Stimulated activated CD8-positive, alpha-beta memory T cell treated with anti-CD3 and anti-CD28 coated beads, Interleukin-12 subunit alpha, Interleukin-12 subunit beta, amount 100 ng/mL, for 24 hours (primary cell): ENCODE results near the gene SLX4IP.

Experiments
- DNase-seq: peaks from one replicate; pipeline ENCODE4 v3.0.0-alpha.2; 2020; ENCODE audit errors: extremely low read depth

SLX4IP gene

DNA sequence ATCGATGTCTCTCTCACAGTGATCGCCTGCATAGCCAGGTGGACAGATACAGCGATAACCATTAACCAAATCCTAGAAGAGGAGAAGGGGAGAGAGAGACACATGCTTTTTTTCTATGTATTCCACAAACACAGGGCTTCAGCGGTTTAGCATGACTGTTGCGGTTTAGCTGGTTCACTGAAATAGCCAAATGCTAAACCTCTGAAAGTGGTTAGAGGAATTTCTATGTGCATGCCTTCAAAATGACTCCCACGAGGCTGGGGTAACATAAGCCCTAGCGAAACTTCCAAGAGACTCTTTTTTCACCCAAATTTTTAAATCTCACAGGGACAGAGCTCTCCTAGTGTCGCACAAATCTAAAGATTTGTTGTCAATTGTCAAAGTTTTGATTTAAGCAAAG is 213.5 kb downstream of the SLX4IP start:
- no peak for DNase-seq

- DNase-seq, result no peak
These were observed 214.1 kb downstream of the SLX4IP start for GRCh38 chr20:10649080-10649796.

DNA sequence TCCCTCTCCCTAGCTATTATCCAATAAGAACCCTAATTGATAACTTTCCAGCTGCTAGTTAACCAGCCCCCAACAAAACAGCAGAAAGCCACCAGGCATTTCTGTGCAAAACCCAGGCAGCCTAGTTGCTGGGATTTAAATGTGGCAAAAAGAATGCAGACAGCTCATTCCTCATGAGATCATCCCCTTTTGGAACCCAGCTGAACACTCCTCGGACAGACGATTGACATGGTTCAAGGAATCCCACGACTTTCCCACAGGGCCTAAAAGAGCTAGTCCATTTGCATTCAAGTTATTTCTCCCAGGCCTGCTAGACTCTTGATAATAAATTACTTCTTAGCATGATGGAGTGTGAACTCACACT is 214.7 kb downstream of the SLX4IP start:
- no peak for DNase-seq

- no peak for DNase-seq
These were observed 216.3 kb downstream of the SLX4IP start for GRCh38 chr20:10651227-10651990.

GRCh38 chr20:10652185-10652584 is 217.1 kb downstream of the SLX4IP start:
- no peak for DNase-seq

- DNase-seq, result no peak
These were observed 217.7 kb downstream of the SLX4IP start for GRCh38 chr20:10652660-10653261.

GRCh38 chr20:10653599-10654249 is 218.6 kb downstream of the SLX4IP start:
- no peak for DNase-seq

GRCh38 chr20:10654250-10654610 is 219.1 kb downstream of the SLX4IP start:
- no peak for DNase-seq

DNA sequence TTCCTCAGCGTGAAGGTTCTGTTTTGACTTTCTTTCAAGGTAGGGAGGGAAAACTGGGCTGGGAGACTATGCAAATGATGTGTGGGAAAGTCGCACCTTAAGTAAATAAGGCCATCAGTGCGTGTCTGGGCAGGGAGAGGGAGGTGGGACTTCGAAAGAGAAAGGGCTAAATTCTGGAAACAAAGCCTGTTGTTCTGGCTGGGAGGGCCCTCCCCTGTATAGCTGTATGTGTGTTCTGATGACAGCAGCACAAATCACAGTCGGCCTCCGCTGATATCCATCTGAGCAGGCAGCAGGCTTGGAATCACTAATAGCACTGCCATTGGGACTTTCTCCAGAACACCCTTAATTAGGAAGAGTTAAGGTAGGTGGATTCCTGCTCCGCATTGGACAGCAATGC is 219.5 kb downstream of the SLX4IP start:
- no peak for DNase-seq

DNA sequence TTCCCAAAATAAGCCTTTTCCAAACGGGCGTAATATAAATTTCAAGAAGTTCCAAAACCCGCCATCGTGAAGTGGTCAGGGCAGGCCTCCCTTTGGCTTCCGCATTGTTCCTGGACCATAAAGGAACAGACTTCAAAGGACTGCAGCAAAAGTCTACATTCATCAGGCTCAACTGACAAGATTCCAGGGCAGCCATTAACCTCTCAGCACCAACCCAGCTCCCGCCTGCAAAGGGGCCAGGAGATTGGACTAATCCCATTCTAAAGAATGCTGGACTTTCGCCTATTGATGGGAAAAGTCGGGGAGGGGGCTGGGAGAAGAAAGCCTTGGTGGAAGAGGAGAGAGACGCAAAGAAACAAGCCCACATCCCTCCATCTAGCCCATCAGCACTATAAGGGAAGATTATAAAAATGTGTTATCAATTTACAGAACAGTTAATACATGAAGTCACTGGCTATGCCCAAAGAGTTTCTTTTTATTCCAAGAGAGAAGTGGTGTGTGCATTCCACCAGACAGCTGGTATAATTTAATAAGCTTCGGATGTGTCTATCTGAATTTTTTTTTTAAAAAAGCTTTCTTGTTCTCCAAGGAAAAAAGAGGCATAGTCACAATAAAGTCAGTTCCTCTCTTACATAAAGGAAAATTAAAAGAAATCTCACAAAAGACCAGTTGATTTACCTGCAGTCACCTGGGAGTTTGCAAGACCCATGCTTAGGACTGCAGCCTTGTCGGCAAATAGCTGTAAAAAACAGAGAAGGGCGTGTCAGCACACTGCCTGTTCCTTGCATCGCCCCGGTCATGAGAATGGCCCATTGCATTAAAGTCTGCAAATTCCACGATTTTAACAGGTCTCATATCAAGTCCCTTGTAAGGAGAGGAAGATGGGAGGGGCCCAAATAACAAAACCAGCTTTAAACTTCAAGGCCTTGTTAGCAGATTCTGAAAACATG is 220.9 kb downstream of the SLX4IP start:
- no peak for DNase-seq

GRCh38 chr20:10657453-10657852 is 222.3 kb downstream of the SLX4IP start:
- no peak for DNase-seq

DNA sequence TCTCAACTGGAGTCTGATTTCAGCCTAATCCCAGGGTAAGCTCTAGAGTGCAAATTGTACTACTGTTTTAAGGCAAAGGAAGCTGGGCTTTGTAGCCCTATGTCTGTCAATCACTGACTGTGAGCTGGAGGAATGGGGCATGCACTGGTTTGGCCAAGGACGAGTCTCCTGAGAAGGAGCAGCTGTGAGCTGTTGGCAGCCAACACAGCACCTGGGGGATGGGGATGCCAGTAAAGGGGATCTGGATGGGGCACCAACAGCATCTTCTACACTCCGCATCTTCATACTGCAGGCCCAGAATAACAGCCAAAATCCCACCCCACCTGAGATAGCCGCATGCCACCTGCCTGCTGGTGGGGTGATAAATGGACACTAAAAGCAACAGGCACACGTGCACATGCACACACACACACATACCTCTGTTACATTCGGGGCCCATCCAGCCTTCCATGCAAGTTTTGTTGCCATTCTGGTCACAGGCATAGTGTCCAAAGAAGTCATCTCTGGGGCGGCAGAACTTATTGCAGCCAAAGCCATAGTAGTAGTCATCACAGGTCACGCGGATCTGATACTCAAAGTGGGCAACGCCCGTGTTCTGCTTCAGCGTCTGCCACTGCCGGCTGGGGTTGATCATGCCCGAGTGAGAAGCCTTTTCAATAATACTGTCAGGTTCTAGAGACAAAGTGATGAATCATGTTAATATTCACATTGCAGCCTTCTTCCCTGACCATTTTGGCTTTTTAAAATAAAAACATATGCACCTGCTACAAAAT is 223.1 kb downstream of the SLX4IP start:
- no peak for DNase-seq

- no peak for DNase-seq
These were observed 223.9 kb downstream of the SLX4IP start for GRCh38 chr20:10658876-10659632.

DNA sequence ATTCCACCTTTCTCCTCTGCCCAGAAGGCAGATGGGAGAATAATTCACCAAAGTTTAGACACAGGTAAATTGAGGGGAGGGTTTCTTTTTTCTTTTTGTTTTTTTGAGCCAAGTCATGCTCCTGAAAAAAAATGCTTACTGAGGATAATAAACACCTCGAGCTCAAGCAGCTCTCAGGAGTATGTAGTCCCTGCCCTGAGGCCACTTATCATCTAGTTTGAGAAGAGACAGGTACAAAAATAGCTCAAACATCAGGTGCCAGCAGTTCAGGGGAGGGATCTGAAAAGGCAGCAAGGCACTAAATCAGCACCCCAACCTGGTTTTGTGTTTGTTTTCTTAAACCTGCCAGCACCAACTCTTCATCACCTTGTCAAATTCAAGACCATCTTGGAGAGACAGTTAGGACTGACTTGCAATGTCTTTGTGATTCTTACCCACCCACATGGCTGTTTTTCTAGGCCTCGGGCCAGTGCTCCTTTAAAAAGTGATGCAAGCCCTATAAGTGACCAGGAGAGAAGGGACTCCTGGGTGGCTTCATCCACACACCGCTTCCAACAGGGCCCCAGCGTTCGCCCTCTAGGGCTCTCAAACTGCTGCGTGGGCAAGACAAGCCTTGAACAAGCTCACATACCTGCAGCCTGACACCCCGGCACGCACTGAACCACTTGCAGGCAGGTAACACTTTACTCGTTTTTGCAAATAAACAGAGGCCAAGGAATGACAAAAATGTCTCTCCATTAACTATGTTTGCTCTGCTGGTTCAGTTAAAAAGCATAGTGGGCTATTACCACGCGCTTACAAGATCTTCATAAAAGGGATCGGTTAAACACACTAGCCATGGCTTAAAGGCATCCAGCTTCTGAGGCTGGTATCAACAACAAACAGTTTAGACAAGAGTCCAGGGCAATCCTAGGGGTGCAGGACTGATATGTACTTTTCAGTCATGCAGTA is 224.8 kb downstream of the SLX4IP start:
- DNase-seq, result no peak

DNA sequence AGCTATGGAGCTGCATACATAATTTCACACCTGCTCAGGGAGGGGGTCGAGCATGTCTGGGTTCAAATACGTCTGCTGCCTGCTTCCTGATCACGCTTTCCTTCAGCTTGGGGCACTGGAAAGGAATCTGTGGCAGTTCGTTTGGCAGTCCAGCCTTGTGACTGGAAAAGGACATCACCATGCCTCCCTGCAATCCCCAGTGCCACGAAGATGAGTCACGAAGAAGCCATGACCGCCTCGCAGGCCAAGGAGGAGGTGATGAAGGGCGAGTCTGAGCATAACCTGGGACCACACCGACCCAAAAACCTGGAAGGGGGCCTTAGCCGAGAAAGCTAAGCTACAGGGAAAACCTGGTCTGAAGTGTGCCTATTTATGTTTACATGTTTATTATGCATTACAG is 225.6 kb downstream of the SLX4IP start:
- DNase-seq, result no peak

DNA sequence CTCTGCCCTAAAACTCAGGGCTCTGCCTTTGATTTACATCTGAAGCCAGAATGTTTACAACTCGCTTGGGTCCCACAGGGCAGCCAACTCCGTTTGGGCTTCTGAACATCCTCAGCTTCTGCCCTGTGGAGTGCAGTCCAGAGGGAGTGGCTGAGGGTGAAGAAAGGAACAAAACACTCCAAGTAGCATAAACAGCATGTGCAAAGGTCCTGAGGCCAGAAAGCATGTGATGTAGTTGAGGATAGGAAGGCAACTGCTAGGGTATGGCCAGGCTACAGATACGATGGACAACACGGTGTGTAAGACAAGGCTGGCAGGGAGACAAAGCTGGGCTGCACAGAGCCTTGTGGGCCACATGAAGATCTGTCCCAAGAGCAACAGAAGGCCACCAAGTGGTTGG is 226.2 kb downstream of the SLX4IP start:
- no peak for DNase-seq

DNA sequence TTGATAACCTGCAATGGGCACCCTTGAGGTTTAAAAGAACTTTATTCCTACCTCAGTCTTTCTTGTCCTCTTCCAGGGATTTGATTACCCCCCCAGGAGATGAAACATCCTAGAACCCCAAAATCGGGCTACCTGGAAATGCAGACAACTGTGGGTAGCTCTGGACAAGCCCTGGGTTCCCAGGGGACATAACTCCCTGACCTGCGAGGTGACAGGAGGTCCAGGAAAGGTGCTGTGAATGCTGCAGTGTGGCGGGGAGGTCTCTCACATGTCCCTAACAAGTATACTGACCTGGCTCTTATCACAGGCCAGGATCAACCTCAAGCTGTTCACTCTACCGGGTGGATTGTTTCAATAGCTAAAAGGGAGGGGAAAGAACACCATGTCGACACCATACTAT is 227.0 kb downstream of the SLX4IP start:
- no peak for DNase-seq

- no peak for DNase-seq
These were observed 227.8 kb downstream of the SLX4IP start for GRCh38 chr20:10662661-10663458.
